HEK293T (cell line): Measurements from ENCODE around the gene FBRSL1.

Source experiments
- ARNT ChIP-seq: fragments of 450-650 bp; IDR thresholded peaks from 2 replicates; pipeline ENCODE4 v1.6.1; 2017; ENCODE audit warnings: mild to moderate bottlenecking
- BHLHE40 ChIP-seq: fragments of 450-650 bp; IDR thresholded peaks from 2 replicates; pipeline ENCODE4 v1.6.1; 2016; ENCODE audit warnings: mild to moderate bottlenecking, moderate library complexity, borderline replicate concordance
- CTBP1 ChIP-seq: fragments of 450-650 bp; IDR thresholded peaks from 2 replicates; pipeline ENCODE4 v1.6.1; 2016; ENCODE audit warnings: borderline replicate concordance
- ELF4 ChIP-seq: fragments of 450-650 bp; IDR thresholded peaks from 2 replicates; pipeline ENCODE4 v1.6.1; 2017; ENCODE audit warnings: antibody characterized with exemption
- FOXA1 ChIP-seq: fragments of 450-650 bp; IDR thresholded peaks from 2 replicates; pipeline ENCODE4 v1.6.1; 2016; ENCODE audit warnings: mild to moderate bottlenecking
- FOXK2 ChIP-seq: fragments of 450-650 bp; IDR thresholded peaks from 2 replicates; pipeline ENCODE4 v1.6.1; 2016; ENCODE audit warnings: mild to moderate bottlenecking
- FOXM1 ChIP-seq: fragments of 450-650 bp; IDR thresholded peaks from 2 replicates; pipeline ENCODE4 v1.6.1; 2017; ENCODE audit warnings: mild to moderate bottlenecking, borderline replicate concordance
- HDGF ChIP-seq: fragments of 450-650 bp; IDR thresholded peaks from 2 replicates; pipeline ENCODE4 v1.6.1; 2017; ENCODE audit warnings: antibody characterized with exemption, borderline replicate concordance
- NFRKB ChIP-seq: fragments of 450-650 bp; IDR thresholded peaks from 2 replicates; pipeline ENCODE4 v1.6.1; 2016; ENCODE audit warnings: mild to moderate bottlenecking, moderate library complexity
- PKNOX1 ChIP-seq: fragments of 450-650 bp; IDR thresholded peaks from 2 replicates; pipeline ENCODE4 v1.6.1; 2016
- SP1 ChIP-seq: fragments of 450-650 bp; IDR thresholded peaks from 2 replicates; pipeline ENCODE4 v1.6.1; 2017
- SUZ12 ChIP-seq: fragments of 450-650 bp; IDR thresholded peaks from 2 replicates; pipeline ENCODE4 v1.6.1; 2016; ENCODE audit warnings: mild to moderate bottlenecking
- TARDBP ChIP-seq: fragments of 450-650 bp; IDR thresholded peaks from 2 replicates; pipeline ENCODE4 v1.6.1; 2016
- ZNF384 ChIP-seq: fragments of 450-650 bp; IDR thresholded peaks from 2 replicates; pipeline ENCODE4 v1.6.1; 2016

- TF ChIP-seq SP1 (no peak), HDGF (no peak), BHLHE40 (no peak), ZNF384 (no peak), FOXM1 (no peak), FOXK2 (no peak), FOXA1 (no peak), ELF4 (no peak), NFRKB (no peak), CTBP1 (no peak), ARNT (no peak), PKNOX1 (no peak), SUZ12 (no peak), TARDBP (no peak)
These were observed 66.8 kb downstream of the FBRSL1 start for GRCh38 chr12:132556801-132557200.
